HepG2 (cell line): ENCODE measurements around the gene MIEF2. TPM values are rescaled to one million over a fixed set of nuclear protein-coding genes. Genes with fewer than 3 reads are reported as not detected.

Experiments
- ATAC-seq: fragments of 200-7000 bp; cut with Tn5 transposase; 3 replicates; pipeline ENCODE4 v1.9.1; 2020; ENCODE audit warnings: mild to moderate bottlenecking, moderate library complexity
- BruUV-seq: library from RNA; stranded (reverse); fragments of 400-500 nt; replicated peaks from 2 replicates; lab custom pipeline; 2021; lab: Mats Ljungman, UMichigan
- CTCF ChIA-PET: fragments of 300-600 bp; formaldehyde crosslinking; extraction: SDS; loops from one replicate; lab custom pipeline; 2021; ENCODE audit warnings: low total read pairs, inconsistent platforms, low intra/inter-chr PET ratio; lab: Yijun Ruan, JAX
- POLR2A ChIA-PET: fragments of 350-600 bp; sonication (Branson Sonifier 250); formaldehyde crosslinking; loops from one replicate; lab custom pipeline; 2020; ENCODE audit warnings: antibody characterized with exemption, inconsistent platforms; lab: Yijun Ruan, JAX
- DNase-seq: peaks from one replicate; pipeline ENCODE4 v3.0.0-alpha.2; 2015; ENCODE audit warnings: low spot score
- FAIRE-seq: peaks from 3 replicates; lab custom pipeline; 2011; peaks lifted over from hg19 to GRCh38; lab: Jason Lieb, UNC
- H2AFZ ChIP-seq: one replicate; pipeline ENCODE4 v1.6.1; 2011; ENCODE audit warnings: low read length, inconsistent platforms
- H3K27ac ChIP-seq: fragments of 300-600 bp; 3 replicates; pipeline ENCODE4 v1.8.0; 2011; ENCODE audit warnings: mixed run types, mild to moderate bottlenecking, mixed read lengths, low read length, inconsistent platforms; ENCODE audit not compliant: insufficient read depth; ENCODE audit errors: extremely low read length
- H3K27me3 ChIP-seq, 2 experiments: fragments of 200-600 bp in 1 of 2; 2 replicates in 1 of 2; 3 replicates in 1 of 2; pipeline versions ENCODE4 v1.6.0 to v1.8.0; 2011; ENCODE audit warnings: low read length in 2 of 2, mild to moderate bottlenecking in 2 of 2, moderate library complexity in 2 of 2, inconsistent platforms in 1 of 2; ENCODE audit not compliant: insufficient read depth in 2 of 2, control insufficient read depth in 1 of 2
- H3K36me3 ChIP-seq, 2 experiments: fragments of 200-600 bp in 1 of 2; replicated peaks in 1 of 2; 2 replicates in 1 of 2; 3 replicates in 1 of 2; pipeline versions ENCODE4 v1.5.1 to v1.8.0; 2011; ENCODE audit warnings: low read length in 2 of 2, inconsistent platforms in 1 of 2; ENCODE audit not compliant: insufficient read depth in 2 of 2, control insufficient read depth in 1 of 2
- H3K4me1 ChIP-seq: 2 replicates; pipeline ENCODE4 v1.5.1; 2012; ENCODE audit warnings: low read length, inconsistent platforms; ENCODE audit not compliant: insufficient read depth
- H3K4me2 ChIP-seq: 2 replicates; pipeline ENCODE4 v1.6.0; 2011; ENCODE audit warnings: low read depth, low read length, inconsistent platforms
- H3K4me3 ChIP-seq, 3 experiments: fragments of 200-600 bp in 1 of 3; sonication (generic), shearing (Covaris generic) in 1 of 3; replicated peaks in 1 of 3; 2 replicates each; pipeline ENCODE4 v1.5.1; 2011 to 2016; ENCODE audit warnings: low read length in 3 of 3, inconsistent platforms in 2 of 3, low read depth in 2 of 3, mild to moderate bottlenecking in 2 of 3, control low read depth in 1 of 3, mixed read lengths in 1 of 3; ENCODE audit not compliant: insufficient read depth in 1 of 3
- H3K79me2 ChIP-seq: one replicate; pipeline ENCODE4 v1.6.1; 2011; ENCODE audit warnings: low read length, inconsistent platforms; ENCODE audit not compliant: insufficient read depth
- H3K9ac ChIP-seq: 2 replicates; pipeline ENCODE4 v1.6.0; 2011; ENCODE audit warnings: mild to moderate bottlenecking, low read depth, low read length, inconsistent platforms; ENCODE audit not compliant: insufficient read depth
- H3K9me3 ChIP-seq: 2 replicates; pipeline ENCODE4 v1.5.1; 2012; ENCODE audit warnings: mild to moderate bottlenecking, low read length
- H4K20me1 ChIP-seq: 2 replicates; pipeline ENCODE4 v1.6.0; 2011; ENCODE audit warnings: inconsistent platforms, mild to moderate bottlenecking, low read length, moderate library complexity; ENCODE audit not compliant: insufficient read depth
- ATAD3A ChIP-seq: sonication (generic); formaldehyde crosslinking; IDR thresholded peaks from 2 replicates; pipeline ENCODE4 v1.4.0; 2020; ENCODE audit warnings: missing genetic modification reagents
- HCFC1 ChIP-seq: fragments of 150-350 bp; IDR thresholded peaks from 2 replicates; pipeline ENCODE4 v1.6.1; 2014; ENCODE audit warnings: low read depth, low read length
- MXI1 ChIP-seq: IDR thresholded peaks from 3 replicates; pipeline ENCODE4 v1.6.1; 2012; ENCODE audit warnings: low read depth, low read length, inconsistent platforms, borderline replicate concordance
- NFE2L1 ChIP-seq: sonication (generic); formaldehyde crosslinking; IDR thresholded peaks from 2 replicates; pipeline ENCODE4 v1.4.0; 2020; ENCODE audit warnings: missing genetic modification reagents, mild to moderate bottlenecking, borderline replicate concordance
- NFIB ChIP-seq: sonication (generic); formaldehyde crosslinking; IDR thresholded peaks from 2 replicates; pipeline ENCODE4 v1.9.0; 2021; ENCODE audit warnings: missing genetic modification reagents, mild to moderate bottlenecking, borderline replicate concordance
- WGBS: methylation state at CpG from one replicate; pipeline ENCODE4 v1.1.6; 2017; ENCODE audit warnings: low lambda C conversion rate; 5-methylcytosine and 5-hydroxymethylcytosine counted together
- in situ Hi-C: cut with HindIII; loops from 2 replicates; pipeline ENCODE4 v1.10.0; 2017; ENCODE audit warnings: low pct_unique_long_range_greater_than_20kb; ENCODE audit not compliant: extremely low pct_ligation_motif_present
- intact Hi-C: fragments of 100-400 bp; cut with micrococcal nuclease; formaldehyde crosslinking; loops from one replicate; pipeline ENCODE4 v1.10.0; 2022; ENCODE audit not compliant: unreplicated experiment
- polyA plus RNA-seq, 8 experiments: library from polyadenylated mRNA; depleted of rRNA in 3 of 8; stranded (reverse) in 7 of 8; unstranded in 1 of 8; fragments of >200 nt; fragmentation: Illumina TruSeq in 4 of 8; extraction: Trizol in 4 of 8; gene quantifications; 2 replicates each; pipeline versions ENCODE4 v1.2.1 to v1.2.3, GENCODE V29; 2011 to 2016; ENCODE audit warnings: low read depth in 4 of 8, missing spikeins in 1 of 8, mixed read lengths in 1 of 8; ENCODE audit not compliant: insufficient read depth in 1 of 8
- total RNA-seq, 5 experiments: library from RNA; depleted of rRNA; stranded (reverse); fragments of >200 nt; fragmentation: Illumina TruSeq; extraction: Trizol; gene quantifications; 2 replicates each; pipeline ENCODE4 v1.2.3, GENCODE V29; 2016; ENCODE audit warnings: low read depth in 1 of 5
- TF ChIP-seq, protein P1 (sequence below): sonication (generic); formaldehyde crosslinking; IDR thresholded peaks from 2 replicates; pipeline ENCODE4 v1.5.0; 2020; ENCODE audit warnings: mild to moderate bottlenecking, missing genetic modification reagents, moderate library complexity

MIEF2 gene
- total and polyA plus RNA-seq, 2 of the 13 experiments (the other 11 are each of a cell fraction or from before 2014, with no cell fraction given): 6.0 to 8.0 TPM

- TF ChIP-seq, protein P1, sequence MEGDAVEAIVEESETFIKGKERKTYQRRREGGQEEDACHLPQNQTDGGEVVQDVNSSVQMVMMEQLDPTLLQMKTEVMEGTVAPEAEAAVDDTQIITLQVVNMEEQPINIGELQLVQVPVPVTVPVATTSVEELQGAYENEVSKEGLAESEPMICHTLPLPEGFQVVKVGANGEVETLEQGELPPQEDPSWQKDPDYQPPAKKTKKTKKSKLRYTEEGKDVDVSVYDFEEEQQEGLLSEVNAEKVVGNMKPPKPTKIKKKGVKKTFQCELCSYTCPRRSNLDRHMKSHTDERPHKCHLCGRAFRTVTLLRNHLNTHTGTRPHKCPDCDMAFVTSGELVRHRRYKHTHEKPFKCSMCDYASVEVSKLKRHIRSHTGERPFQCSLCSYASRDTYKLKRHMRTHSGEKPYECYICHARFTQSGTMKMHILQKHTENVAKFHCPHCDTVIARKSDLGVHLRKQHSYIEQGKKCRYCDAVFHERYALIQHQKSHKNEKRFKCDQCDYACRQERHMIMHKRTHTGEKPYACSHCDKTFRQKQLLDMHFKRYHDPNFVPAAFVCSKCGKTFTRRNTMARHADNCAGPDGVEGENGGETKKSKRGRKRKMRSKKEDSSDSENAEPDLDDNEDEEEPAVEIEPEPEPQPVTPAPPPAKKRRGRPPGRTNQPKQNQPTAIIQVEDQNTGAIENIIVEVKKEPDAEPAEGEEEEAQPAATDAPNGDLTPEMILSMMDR: peak; percentile 93
- TF ChIP-seq ATAD3A (CRISPR knock-in tag): no peak
These were observed 42.9 kb upstream of the MIEF2 start (continued) for GRCh38 chr17:18217412-18218015.

DNA sequence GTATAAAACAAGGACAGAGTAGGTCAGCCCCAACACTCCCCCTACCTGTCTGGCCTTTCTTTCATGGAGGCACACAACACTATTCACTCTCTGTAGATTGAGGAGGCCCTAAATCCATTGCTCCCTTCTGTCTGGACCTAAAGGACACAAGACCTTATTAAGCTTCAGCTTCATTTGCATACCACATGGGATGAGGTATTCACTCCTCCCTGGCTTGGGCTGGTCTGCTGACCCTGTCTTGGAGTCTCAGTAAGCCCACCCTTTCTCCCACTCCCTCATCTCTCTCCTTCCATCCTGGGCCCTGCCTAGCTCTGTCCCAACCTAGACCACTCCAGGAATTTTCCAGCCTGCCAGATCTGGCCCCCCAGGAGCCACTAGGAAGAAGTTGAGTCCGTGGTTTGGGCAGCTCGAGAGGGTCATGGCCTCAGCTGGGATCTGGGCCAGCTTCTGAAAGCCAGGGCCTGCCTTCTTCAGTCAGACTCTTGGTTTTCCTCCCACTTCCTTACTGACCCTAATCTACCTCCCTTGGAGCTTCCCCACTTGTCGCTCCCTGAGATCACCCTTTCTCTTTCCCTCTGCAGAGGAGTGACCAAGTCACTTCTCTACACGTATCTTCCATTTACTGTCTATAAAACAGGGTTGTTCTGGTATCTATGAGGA lies 41.6 kb upstream of the MIEF2 start:
- no peak overlapping the region for H3K4me2 ChIP-seq
- no peak overlapping the region for H3K27ac ChIP-seq
- H4K20me1 ChIP-seq: no peaks in the 10 kb centered on the region
- ChIA-PET CTCF (no interaction called here), POLR2A (interaction anchor here (1.5 kb wide), 1 partner anchor 35 kb away, joined by 3 read pairs; the partner anchor contains the start of gene ALKBH5)
- no peak overlapping the region for H3K4me3 ChIP-seq
- FAIRE-seq: no peak
- intact Hi-C loops (no loop called here), in situ Hi-C loops (no loop called here)
- H2AFZ ChIP-seq: no peak overlapping the region
- peak; percentile 15; the same call in 2 of the 3 replicates for ATAC-seq
- H3K27me3 ChIP-seq: peaks cover 0 to 3% of the 10 kb centered on the region in 2 experiments; a peak in 1 of 5 replicates
- no peaks in the 10 kb centered on the region for H3K36me3 ChIP-seq
- 27% methylated on average over 4 of the region's 4 CpGs for WGBS
- no peaks in the 10 kb centered on the region for H3K9me3 ChIP-seq
- BruUV-seq: no TSS peak
- no peak overlapping the region for H3K9ac ChIP-seq
- no peaks in the 10 kb centered on the region for H3K79me2 ChIP-seq
- TF ChIP-seq NFE2L1 (CRISPR knock-in tag) (no peak), HCFC1 (no peak), MXI1 (no peak), NFIB (no peak)
- H3K4me1 ChIP-seq: peaks cover 7% of the 10 kb centered on the region
- DNase-seq: no peak
